Kidney epithelial cell (primary cell): ENCODE measurements around the gene DNAJC2. TPM values are rescaled to one million over a fixed set of nuclear protein-coding genes. Genes with fewer than 3 reads are reported as not detected.

ENCODE experiments used
- DNase-seq: peaks from one replicate; pipeline ENCODE4 v3.0.0-alpha.2; 2010; ENCODE audit warnings: low read depth
- H3K27me3 ChIP-seq: 2 replicates; pipeline ENCODE4 v1.6.0; 2011; ENCODE audit warnings: low read length; ENCODE audit not compliant: control insufficient read depth, insufficient read depth
- H3K36me3 ChIP-seq: 2 replicates; pipeline ENCODE4 v1.5.1; 2011; ENCODE audit warnings: low read length; ENCODE audit not compliant: control insufficient read depth, insufficient read depth
- H3K4me3 ChIP-seq: 2 replicates; pipeline ENCODE4 v1.5.1; 2011; ENCODE audit warnings: low read depth, mild to moderate bottlenecking, control low read depth, low read length
- total RNA-seq: library from RNA; depleted of rRNA; stranded (reverse); fragments of >200 nt; gene quantifications from 2 replicates; pipeline ENCODE4 v1.2.3, GENCODE V29; 2015
- TF ChIP-seq, protein P1 (sequence below): IDR thresholded peaks from 2 replicates; pipeline ENCODE4 v1.5.1; 2011; ENCODE audit warnings: mild to moderate bottlenecking, moderate library complexity, low read length, control low read depth, inconsistent platforms; ENCODE audit not compliant: insufficient read depth, poor library complexity, severe bottlenecking

The DNAJC2 gene
- total RNA-seq, 1 donor from 2014 or later = 32.4 TPM

DNA sequence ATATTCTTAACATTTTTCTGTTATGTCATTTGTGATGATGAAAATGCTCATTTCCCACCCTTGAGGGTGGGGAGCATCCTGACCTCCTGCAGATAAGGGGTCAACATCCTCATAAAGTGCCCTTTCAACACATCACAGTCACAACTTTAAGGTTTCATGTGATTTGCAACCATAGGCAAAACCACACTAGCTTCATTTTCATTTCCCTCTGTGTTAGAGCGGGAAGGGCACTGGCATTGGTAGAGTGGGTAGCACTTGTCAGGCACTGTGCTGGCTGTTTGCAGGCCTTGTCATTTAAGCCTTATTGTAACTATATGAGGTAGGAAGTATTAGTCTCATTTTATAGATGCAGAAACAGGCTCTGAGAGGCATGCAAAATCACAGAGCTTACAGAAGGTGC, 42.7 kb upstream of the DNAJC2 start:
- TF ChIP-seq, protein P1, sequence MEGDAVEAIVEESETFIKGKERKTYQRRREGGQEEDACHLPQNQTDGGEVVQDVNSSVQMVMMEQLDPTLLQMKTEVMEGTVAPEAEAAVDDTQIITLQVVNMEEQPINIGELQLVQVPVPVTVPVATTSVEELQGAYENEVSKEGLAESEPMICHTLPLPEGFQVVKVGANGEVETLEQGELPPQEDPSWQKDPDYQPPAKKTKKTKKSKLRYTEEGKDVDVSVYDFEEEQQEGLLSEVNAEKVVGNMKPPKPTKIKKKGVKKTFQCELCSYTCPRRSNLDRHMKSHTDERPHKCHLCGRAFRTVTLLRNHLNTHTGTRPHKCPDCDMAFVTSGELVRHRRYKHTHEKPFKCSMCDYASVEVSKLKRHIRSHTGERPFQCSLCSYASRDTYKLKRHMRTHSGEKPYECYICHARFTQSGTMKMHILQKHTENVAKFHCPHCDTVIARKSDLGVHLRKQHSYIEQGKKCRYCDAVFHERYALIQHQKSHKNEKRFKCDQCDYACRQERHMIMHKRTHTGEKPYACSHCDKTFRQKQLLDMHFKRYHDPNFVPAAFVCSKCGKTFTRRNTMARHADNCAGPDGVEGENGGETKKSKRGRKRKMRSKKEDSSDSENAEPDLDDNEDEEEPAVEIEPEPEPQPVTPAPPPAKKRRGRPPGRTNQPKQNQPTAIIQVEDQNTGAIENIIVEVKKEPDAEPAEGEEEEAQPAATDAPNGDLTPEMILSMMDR = no peak
- no peak for DNase-seq
- H3K36me3 ChIP-seq = no peaks in the 10 kb centered on the region
- no peaks in the 10 kb centered on the region for H3K27me3 ChIP-seq
- no peak overlapping the region for H3K4me3 ChIP-seq

DNA sequence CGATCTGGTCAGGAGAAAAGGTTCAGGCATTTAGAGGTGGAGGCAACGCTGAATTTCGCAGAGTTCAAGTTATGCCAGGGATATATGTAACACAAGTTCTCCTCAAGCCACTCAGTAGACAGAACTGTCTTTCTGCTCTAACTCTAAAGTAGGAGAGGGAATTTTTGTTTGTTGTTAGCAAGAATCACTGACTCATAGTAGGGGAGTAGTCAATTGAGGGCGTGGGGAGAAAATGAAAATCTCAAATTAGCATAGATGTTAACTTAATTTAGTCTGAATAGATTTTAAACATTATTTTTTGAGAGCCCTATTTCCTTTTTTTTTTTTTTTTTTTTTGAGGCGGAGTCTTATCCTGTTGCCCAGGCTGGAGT, 37.5 kb upstream of the DNAJC2 start:
- H3K27me3 ChIP-seq = no peaks in the 10 kb centered on the region
- H3K36me3 ChIP-seq = no peaks in the 10 kb centered on the region
- no peak overlapping the region for H3K4me3 ChIP-seq
- TF ChIP-seq, protein P1 = no peak
- DNase-seq = no peak

DNA sequence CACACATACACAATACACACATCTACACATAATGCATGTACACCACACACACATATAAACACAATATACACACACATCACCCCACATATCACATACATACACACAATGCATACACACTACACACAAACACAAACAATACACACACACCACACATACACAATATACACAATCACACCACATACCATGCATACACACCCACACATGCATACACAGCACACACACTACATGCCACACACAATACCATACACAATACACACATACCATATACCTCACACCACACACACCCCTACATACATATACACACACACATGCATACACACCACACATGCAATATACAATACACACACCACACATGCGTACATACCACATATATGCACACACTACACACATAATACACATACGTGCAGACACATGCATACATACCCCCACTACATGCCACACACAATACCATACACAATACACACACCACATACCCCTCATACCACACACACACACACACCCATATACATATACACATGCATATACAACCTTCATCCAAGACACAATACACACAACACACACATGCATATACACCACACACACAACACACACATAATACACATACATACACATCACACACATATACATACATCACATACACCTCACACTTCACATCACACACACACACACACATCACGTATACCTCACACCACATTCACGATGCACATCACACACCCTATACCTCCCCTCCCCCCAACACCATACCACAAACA, 36.9 kb upstream of the DNAJC2 start:
- Histone ChIP-seq H3K27me3 (no peaks in the 10 kb centered on the region), H3K4me3 (no peak overlapping the region), H3K36me3 (no peaks in the 10 kb centered on the region)
- TF ChIP-seq, protein P1 = no peak
- DNase-seq = no peak

- TF ChIP-seq, protein P1 = no peak
- Histone ChIP-seq H3K27me3 (no peaks in the 10 kb centered on the region), H3K4me3 (no peak overlapping the region), H3K36me3 (no peaks in the 10 kb centered on the region)
- no peak for DNase-seq
These were observed 36.0 kb upstream of the DNAJC2 start for GRCh38 chr7:103380395-103381191.

GRCh38 chr7:103379270-103379975, 34.9 kb upstream of the DNAJC2 start:
- no peak overlapping the region for H3K4me3 ChIP-seq
- H3K36me3 ChIP-seq = no peaks in the 10 kb centered on the region
- TF ChIP-seq, protein P1 = no peak
- DNase-seq = no peak
- H3K27me3 ChIP-seq = no peaks in the 10 kb centered on the region
